A549 treated with DMSO at 1 μM for 4 hours (cell line): ENCODE measurements around the gene GPR68. TPM values are rescaled to one million over a fixed set of nuclear protein-coding genes. Genes with fewer than 3 reads are reported as not detected.

Source experiments
- total RNA-seq: library from RNA; stranded (reverse); fragments of 200-300 nt; extraction: Qiagen RNA extraction; gene quantifications from 5 replicates; pipeline ENCODE4 v1.2.3, GENCODE V29; 2022; ENCODE audit warnings: low read depth

The GPR68 gene, protein sequence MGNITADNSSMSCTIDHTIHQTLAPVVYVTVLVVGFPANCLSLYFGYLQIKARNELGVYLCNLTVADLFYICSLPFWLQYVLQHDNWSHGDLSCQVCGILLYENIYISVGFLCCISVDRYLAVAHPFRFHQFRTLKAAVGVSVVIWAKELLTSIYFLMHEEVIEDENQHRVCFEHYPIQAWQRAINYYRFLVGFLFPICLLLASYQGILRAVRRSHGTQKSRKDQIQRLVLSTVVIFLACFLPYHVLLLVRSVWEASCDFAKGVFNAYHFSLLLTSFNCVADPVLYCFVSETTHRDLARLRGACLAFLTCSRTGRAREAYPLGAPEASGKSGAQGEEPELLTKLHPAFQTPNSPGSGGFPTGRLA
- total RNA-seq: 0.05 to 0.11 TPM (median 0.06 TPM) in 4 of 5 replicates, not detected in the other

DNA sequence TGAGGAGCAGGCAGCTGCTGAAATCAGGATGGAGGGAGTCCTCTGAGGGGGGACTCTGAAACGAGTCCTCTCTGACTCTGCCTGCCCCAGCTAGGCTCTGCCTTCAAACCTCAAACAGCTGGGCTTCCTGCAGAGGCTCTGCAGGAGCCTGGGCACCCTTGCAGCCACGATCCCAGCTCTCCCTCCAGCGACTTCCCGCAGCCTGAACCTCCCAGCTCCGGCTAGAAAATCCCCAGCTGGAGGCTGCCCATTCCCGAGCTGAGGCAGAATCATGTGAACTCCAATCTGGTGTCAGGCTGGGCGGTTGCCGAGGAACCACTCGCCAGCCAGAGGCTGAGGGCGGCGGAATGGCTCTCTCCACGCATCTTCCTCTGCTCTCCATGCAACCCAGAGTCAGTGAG is at the start of gene GPR68:
Gene GPR68, minus strand, starts transcription at position 204 of the 401 bp plus-strand sequence. CDS start 9,654 bp downstream, outside the sequence.

Other genes starting within 250 kb of the GPR68 start
- 2.6 to 4.4 TPM (median 3.8 TPM) in 5 replicates for gene RPS6KA5, start 184.1 kb downstream of the GPR68 start, total RNA-seq
- 14.8 to 20.6 TPM (median 15.7 TPM) in 5 replicates for gene DGLUCY, start 130.6 kb downstream of the GPR68 start, total RNA-seq
- 5.2 to 7.1 TPM (median 6.4 TPM) in 5 replicates for gene CCDC88C, start 173.1 kb upstream of the GPR68 start, total RNA-seq